ENCODE results near the gene TMEM184A. TPM values are rescaled to one million over a fixed set of nuclear protein-coding genes. Genes with fewer than 3 reads are reported as not detected.
A peak's percentile ranks its signal among the peaks of the same experiment; 100 is the strongest.

The TMEM184A gene
- total and polyA plus RNA-seq, 2 of the 8 experiments (the other 6 are each of a cell fraction or from before 2014, with no cell fraction given), result 1.8 to 2.1 TPM

DNA sequence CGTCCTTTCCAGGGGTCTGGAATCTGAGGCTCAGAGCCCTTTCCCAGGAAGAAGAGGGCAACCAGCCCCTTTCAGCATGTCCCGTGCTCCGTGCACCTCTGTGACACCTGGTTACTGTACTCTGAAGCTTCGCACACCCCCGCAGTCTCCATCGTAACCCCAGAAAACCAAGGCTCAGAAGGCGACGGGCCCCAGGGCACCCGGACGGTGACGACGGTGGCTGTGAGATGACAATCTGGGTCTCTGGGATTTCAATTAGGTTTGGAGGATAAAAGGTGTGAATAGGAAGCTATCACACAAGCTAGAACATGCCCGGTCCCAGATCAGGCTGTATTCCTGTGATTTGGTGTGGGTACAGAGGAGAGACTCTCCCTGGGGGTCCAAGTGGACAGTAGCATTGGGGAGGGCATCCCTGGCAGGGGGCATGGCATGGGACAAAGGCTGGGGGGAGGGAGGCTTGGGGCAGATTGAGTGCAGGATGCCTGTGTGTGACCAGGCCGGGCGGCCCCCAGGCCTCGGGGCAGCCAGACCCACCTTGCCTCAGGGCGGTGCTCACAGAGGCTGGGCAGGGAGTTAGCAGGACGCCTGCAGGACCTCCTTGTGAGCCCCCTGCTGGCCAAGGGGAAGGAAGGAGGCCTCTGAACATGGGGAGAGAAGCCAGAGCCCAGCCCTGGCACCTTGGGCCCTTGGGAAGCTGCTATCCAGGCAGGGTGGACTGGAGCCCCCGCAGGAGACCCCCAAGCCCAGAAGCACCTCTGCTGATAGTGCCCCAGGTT lies 37.3 kb upstream of the TMEM184A start:
- Histone ChIP-seq H2BK120ac (replicated peaks; ENCODE audit: low read depth, low read length) (no peak overlapping the region), H3K14ac (ENCODE audit: insufficient read length) (no peak overlapping the region), H3K79me1 (ENCODE audit: low read depth, low read length) (no peaks in the 10 kb centered on the region), H3K4me3 (ENCODE audit: extremely low read depth in 1 of 4, insufficient read depth in 2 of 4, low read depth in 3 of 4, low read length in 4 of 4) (no peak overlapping the region), H3K4me1 (replicated peaks in 1 of 4; ENCODE audit: control insufficient read depth in 3 of 4, insufficient read depth in 4 of 4, low read length in 3 of 4) (no peaks in the 10 kb centered on the region), H2AFZ (ENCODE audit: low read length) (no peak overlapping the region), H4K20me1 (replicated peaks in 1 of 2; ENCODE audit: control insufficient read depth in 1 of 2, insufficient read depth in 2 of 2, low read length in 2 of 2) (peaks cover 0 to 4% of the 10 kb centered on the region in 2 experiments), H3K79me2 (ENCODE audit: control insufficient read depth in 1 of 2, insufficient read depth in 2 of 2, low read length in 2 of 2) (no peaks in the 10 kb centered on the region), H3K36me3 (ENCODE audit: control insufficient read depth in 2 of 4, insufficient read depth in 4 of 4, low read length in 3 of 4) (no peaks in the 10 kb centered on the region), H3K23ac (ENCODE audit: insufficient read length) (no peak overlapping the region), H2BK15ac (ENCODE audit: low read length) (peak overlapping the region; percentile 67; the same call in 1 of the 2 replicates), H3K4me2 (ENCODE audit: insufficient read depth in 1 of 2, low read depth in 2 of 2, low read length in 2 of 2) (no peak overlapping the region), H3K9me3 (ENCODE audit: insufficient read depth in 2 of 2, low read depth in 1 of 2, low read length in 1 of 2) (peaks cover 4 to 5% of the 10 kb centered on the region in 2 experiments; a peak in 2 of 4 replicates), H4K8ac (ENCODE audit: extremely low read depth, insufficient read depth, low read length) (no peak overlapping the region), H2BK12ac (ENCODE audit: low read depth, low read length) (no peak overlapping the region), H4K91ac (replicated peaks; ENCODE audit: insufficient read length, low read length) (peak overlapping the region; percentile 13), H3K18ac (ENCODE audit: extremely low read depth, low read length) (no peak overlapping the region), H2BK20ac (ENCODE audit: low read length) (no peak overlapping the region), H3K9ac (replicated peaks in 1 of 4; ENCODE audit: extremely low read depth in 1 of 4, low read depth in 3 of 4, low read length in 3 of 4) (no peak overlapping the region), H2AK5ac (ENCODE audit: low read depth, low read length) (no peak overlapping the region), H2BK5ac (ENCODE audit: low read depth, low read length) (no peak overlapping the region), H3K56ac (replicated peaks; ENCODE audit: insufficient read length, low read depth, low read length) (no peak overlapping the region), H4K5ac (ENCODE audit: insufficient read length, low read depth, low read length) (no peak overlapping the region), H3K27ac (ENCODE audit: low read depth, low read length) (no peak overlapping the region), H3K4ac (replicated peaks; ENCODE audit: insufficient read length, low read depth, low read length) (no peak overlapping the region), H3K23me2 (ENCODE audit: low read depth, low read length) (peaks cover 15% of the 10 kb centered on the region; the same call in 1 of the 2 replicates), H3K27me3 (replicated peaks in 1 of 4; ENCODE audit: control insufficient read depth in 3 of 4, extremely low read depth in 1 of 4, insufficient read depth in 3 of 4, low read length in 3 of 4) (no peaks in the 10 kb centered on the region)
- POLR2A ChIA-PET (ENCODE audit: partially characterized antibody), result no interaction called here
- no peak for TF ChIP-seq RXRA (IDR thresholded peaks at IDR 0.05; ENCODE audit: insufficient read depth, low read depth, low read length)
- TF ChIP-seq, protein P1, sequence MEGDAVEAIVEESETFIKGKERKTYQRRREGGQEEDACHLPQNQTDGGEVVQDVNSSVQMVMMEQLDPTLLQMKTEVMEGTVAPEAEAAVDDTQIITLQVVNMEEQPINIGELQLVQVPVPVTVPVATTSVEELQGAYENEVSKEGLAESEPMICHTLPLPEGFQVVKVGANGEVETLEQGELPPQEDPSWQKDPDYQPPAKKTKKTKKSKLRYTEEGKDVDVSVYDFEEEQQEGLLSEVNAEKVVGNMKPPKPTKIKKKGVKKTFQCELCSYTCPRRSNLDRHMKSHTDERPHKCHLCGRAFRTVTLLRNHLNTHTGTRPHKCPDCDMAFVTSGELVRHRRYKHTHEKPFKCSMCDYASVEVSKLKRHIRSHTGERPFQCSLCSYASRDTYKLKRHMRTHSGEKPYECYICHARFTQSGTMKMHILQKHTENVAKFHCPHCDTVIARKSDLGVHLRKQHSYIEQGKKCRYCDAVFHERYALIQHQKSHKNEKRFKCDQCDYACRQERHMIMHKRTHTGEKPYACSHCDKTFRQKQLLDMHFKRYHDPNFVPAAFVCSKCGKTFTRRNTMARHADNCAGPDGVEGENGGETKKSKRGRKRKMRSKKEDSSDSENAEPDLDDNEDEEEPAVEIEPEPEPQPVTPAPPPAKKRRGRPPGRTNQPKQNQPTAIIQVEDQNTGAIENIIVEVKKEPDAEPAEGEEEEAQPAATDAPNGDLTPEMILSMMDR (IDR thresholded peaks at IDR 0.05; ENCODE audit: control extremely low read depth in 1 of 3, insufficient read depth in 1 of 3, low read depth in 1 of 3, low read length in 3 of 3), result peak; percentile 11 to 32 (median 21); a peak in 3 of 4 replicates
- no peak for TF ChIP-seq EP300 (IDR thresholded peaks at IDR 0.05; ENCODE audit: borderline replicate concordance in 1 of 2, low read depth in 2 of 2, low read length in 2 of 2)
- no peak for TF ChIP-seq YY1 (IDR thresholded peaks at IDR 0.05; ENCODE audit: low read depth, low read length)
- FAIRE-seq (no peak), DNase-seq (ENCODE audit: low read depth in 1 of 2, low spot score in 2 of 2) (no peak)
- WGBS, 2 experiments (ENCODE audit: extremely low coverage in 1 of 2, insufficient coverage in 1 of 2, insufficient read length in 1 of 2, insufficient replicate concordance in 2 of 2, low coverage in 1 of 2, low lambda C conversion rate in 2 of 2, missing lambda C conversion rate in 1 of 2), result 90% methylated on average over 15 of the region's 19 CpGs; no CpG with 5 or more reads in 1 of the 2 experiments
- CTCF ChIA-PET (ENCODE audit: partially characterized antibody), result interaction anchor here (0.7 to 1.5 kb wide), 4 partner anchors 13 to 572 kb away, joined by 3 to 5 read pairs (median 4); no protein-coding TSS in a partner anchor
